UCSD-AML1 (cell line): Measurements from ENCODE around the gene KLHL30.

Experiments used
- DNase-seq: peaks from one replicate; lab custom pipeline; 2025; ENCODE audit not compliant: unreplicated experiment; lab: John Stamatoyannopoulos, UW

KLHL30 gene

DNA sequence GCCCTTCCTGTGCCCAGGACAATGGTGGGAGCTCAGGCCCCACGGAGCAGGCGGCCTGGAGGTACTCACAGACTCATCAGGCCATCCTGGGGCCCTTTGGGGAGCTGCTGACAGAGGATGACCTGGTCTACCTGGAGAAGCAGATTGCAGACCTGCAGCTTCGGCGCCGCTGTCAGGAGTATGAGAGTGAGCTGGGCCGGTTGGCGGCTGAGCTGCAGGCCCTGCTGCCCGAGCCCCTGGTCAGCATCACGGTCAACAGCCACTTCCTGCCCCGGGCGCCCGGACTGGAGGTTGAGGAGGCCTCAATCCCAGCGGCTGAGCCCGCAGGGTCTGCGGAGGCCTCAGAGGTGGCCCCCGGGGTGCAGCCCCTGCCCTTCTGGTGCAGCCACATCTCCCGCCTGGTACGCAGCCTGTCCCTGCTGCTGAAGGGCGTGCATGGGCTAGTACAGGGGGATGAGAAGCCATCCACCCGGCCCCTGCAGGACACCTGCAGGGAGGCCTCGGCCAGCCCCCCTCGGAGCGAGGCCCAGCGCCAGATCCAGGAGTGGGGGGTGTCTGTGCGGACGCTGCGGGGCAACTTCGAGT is 8.3 kb upstream of the KLHL30 start:
- no peak for DNase-seq

DNA sequence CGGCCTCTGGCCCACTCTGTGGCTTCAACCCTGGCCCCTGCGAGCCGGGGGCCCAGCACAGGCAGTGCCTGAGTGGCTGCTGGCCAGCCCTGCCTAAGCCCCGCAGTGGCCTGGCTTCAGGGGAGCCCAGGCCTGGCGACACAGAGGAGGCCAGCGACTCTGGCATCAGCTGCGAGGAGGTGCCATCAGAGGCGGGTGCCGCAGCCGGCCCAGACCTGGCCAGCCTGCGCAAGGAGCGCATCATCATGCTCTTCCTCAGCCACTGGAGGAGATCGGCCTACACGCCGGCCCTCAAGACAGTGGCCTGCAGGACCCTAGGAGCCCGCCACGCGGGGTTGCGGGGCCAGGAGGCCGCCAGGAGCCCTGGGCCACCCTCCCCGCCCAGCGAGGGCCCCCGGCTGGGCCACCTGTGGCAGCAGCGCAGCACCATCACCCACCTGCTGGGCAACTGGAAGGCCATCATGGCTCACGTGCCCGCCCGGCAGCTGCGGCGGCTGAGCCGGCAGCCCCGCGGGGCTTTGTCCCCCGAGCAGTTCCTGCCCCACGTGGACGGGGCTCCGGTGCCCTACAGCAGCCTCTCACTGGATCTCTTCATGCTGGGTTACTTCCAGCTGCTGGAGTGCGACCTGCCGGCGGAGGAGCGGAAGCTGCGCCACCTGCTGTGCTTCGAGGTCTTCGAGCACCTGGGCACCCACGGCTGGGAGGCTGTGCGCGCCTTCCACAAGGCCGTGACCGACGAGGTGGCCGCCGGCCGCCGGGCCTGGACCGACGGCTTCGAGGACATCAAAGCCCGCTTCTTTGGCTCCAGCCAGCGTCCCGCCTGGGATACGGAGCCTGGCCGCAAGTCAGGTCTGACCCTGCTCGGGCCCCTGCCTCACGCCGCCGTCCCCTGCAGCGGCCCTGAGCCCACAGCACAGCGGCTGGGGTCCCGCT is 7.5 kb upstream of the KLHL30 start:
- DNase-seq: no peak

GRCh38 chr2:238131761-238132462 is 6.6 kb upstream of the KLHL30 start:
- no peak for DNase-seq

DNA sequence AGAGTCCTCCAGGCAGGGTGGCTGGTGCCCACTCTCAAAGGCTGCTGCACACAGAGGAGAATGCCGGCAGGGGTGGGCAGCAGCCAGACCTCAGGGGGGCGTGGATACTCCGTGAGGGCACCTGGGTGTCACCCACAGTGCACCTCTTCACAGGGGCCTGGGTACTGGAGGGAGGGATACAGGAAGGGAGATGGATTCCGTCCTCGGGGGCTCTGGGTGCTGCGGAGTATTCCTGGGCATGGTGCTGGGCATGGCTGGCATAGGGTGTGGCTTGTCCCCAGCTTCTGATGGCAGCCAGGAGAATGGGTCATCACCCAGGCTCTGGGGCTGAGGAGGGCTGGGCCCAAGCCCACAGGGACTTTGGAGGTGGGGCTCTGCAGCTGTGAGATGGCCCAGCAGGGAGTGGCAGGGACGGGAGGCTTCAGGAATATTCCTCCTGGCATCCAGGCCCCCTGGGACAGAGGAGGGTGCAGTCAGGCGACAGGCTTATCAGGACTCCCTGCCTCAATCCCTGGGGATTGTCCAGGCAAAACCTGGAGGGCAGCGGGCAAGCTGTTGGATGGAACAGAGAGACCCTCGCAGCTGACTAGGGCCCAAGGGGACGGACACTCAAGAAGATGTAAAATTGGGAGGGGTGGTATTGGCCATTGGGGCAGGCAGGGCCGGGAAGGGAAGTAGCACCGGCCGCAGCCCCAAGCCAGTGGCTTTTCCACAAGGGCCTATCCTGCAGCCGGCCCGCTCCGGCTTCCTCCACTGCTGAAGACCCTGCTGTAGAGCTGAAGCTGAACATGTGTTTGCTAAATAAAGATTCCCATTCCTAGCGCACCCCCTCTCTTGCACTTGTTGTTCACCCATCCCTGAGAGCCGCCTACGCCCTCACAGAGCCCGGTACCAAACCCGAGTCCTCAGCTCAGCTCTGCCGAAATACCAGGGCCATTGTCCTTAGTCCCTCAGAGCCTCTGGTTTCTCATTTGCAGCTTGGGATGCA is 5.7 kb upstream of the KLHL30 start:
- DNase-seq: no peak

GRCh38 chr2:238133499-238134392 is 4.7 kb upstream of the KLHL30 start:
- no peak for DNase-seq

DNA sequence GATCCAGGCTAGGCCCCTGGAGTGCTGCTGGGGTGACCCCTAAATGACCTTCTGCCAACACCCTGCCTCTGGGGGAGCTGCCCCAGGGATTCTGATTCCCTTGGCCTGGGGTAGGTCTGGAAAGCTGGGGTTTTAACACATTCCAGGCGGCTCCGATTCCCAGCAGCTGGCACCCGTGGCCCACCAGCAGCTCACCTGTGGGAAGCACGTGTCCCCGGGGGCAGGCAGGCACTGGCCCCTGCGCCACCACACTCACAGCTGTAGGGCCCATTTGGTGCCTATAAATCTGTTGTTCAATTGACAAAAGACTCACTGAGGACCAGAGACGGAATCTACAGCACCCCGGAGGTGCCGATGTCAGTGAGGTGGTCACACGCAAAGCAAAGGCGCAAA is 4.1 kb upstream of the KLHL30 start:
- DNase-seq: no peak

- DNase-seq: no peak
Observed at GRCh38 chr2:238135601-238136150, 2.8 kb upstream of the KLHL30 start.

GRCh38 chr2:238136820-238137537 is 1.5 kb upstream of the KLHL30 start:
- DNase-seq: no peak

DNA sequence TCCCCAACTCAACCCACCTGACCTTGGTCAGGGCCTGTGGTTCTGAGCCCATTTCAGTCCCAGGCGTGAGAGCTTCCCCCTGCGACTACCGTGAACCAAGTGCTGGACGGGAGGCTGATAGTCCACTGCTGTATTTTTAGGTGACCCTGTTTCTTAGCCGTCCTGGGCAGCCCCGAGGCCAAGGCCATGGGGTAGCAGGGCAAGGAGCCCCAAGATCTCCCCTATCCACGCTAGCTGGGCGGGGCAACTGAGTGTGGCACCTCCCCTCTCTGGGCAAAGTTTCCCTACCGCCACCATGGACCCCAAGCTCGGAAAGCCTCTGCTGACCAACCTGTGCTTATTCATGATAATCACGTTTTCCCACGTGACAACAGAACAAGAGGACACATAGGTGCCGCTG is 583 bp upstream of the KLHL30 start:
- no peak for DNase-seq

DNA sequence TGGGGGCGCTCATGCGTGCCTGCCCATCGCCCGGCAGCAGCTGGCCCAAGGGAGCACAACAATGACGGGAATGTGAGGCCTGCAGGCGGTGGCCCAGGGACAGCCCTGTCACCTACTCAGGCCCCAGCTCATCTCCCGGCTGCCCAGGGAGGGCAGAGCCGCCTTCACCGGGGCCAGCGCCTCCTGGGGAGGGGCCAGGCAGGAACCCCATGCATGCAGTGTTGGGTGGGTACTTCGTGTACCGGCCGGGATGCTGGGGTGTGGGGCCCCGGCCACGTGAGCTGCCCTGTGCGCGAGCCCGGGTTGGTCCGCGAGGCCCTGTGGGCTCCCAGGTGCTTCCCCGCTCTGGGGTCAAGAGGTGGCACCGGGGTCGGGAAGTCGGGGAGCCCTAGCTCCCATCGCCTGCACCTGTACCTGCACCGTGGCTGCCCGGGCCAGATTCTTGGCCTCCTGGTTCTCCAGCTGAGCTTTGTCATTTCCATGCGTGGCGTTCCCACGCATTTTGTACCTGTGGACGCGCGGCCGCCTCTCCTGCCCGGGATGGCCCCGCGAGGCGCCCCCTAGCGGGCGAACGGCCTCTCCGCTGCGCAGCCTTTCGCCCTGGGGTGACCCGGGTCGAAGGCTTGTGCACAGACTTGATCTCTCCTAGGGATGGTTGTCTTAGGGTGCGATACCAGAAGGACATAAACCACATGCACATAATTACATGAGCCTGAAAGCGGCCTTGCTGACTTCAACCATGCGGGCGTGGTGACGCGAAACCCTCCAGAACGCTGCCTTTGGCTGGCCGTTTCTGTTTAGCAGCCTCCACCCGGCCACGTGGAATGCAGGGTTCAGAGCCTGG is 950 bp downstream of the KLHL30 start:
- DNase-seq: no peak

DNA sequence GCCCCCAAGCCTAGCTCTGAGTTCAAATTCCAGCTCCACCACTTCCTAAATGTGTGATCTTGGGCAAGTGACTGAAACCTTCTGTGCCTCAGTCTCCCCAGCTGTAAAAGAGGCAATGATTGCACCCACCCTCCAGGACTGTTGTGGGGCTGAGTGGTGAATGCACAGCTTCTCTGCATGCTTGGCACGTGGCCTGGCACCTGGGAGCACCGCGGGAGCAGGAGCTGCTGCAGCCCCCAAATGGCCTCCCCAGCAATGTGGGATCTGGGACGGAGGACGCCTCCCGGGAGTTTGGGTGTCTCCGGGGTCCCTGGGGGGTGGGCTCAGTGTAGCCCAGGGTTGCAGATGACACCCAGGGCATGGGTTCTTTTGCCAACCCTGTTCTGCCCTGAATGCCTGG is 1.6 kb downstream of the KLHL30 start:
- no peak for DNase-seq

DNA sequence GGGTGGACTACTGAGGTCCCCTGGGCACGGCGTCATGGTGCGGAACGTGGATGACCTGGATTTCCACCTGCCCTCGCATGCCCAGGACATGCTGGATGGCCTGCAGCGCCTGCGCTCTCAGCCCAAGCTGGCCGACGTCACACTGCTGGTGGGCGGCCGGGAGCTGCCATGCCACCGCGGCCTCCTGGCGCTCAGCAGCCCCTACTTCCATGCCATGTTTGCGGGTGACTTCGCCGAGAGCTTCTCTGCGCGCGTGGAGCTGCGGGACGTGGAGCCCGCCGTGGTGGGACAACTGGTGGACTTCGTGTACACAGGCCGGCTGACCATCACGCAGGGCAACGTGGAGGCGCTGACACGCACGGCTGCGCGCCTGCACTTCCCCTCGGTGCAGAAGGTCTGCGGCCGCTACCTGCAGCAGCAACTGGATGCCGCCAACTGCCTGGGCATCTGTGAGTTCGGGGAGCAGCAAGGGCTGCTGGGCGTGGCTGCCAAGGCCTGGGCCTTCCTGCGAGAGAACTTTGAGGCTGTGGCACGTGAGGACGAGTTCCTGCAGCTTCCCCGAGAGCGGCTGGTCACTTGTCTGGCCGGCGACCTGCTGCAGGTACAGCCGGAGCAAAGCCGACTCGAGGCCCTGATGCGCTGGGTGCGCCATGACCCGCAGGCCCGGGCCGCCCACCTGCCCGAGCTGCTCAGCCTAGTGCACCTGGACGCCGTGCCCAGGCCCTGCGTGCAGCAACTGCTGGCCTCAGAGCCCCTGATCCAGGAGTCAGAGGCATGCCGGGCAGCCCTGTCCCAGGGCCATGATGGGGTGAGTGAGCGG is 2.5 kb downstream of the KLHL30 start:
- DNase-seq: no peak

GRCh38 chr2:238141541-238142318 is 3.3 kb downstream of the KLHL30 start:
- peak; percentile 40 for DNase-seq

- no peak for DNase-seq
Observed at GRCh38 chr2:238142382-238143205, 4.1 kb downstream of the KLHL30 start.

DNA sequence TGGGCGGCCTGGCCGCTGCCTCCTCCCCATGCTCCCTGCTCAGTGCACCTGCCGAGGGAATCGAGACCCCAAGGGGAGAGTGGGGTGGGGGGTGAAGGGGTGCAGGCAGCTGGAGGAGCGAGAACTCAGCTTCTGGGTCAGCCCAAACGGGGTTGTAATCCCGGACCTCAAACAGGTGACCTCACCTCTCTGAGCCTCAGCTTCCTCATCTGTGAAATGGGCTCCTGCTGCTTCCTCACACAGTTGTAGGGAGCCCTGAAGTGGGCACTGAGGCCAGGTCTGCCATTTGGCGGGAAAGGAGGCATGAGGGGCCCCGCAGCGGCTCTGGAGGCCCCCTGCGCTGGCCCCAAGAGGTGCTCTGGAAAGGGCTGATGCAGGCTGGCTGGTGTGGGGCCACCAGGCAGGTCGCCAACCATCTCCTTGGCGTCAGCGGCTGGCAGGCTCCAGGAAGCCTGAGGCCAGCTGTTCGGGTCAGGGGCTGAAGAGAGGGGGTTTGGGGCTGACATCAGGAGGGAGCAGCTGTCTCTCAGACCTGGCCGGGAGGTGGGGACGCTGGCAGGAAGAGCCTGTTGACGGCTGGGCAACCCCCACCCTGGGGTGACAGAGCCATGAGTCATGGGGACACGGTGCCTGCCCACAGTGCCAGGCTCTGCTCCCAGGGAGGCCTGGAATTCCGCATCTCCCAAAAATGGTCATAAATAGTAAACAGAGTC is 4.9 kb downstream of the KLHL30 start:
- peak; percentile 36 for DNase-seq
